ENCODE results near the gene KATNB1. TPM values are rescaled to one million over a fixed set of nuclear protein-coding genes. Genes with fewer than 3 reads are reported as not detected.

KATNB1 gene
- total RNA-seq, 4 donors from 2014 or later: 16.8 to 30.2 (median 21.0) TPM

GRCh38 chr16:57761301-57761700 lies 25.7 kb downstream of the KATNB1 start:
- H3K27me3 ChIP-seq: no peaks in the 10 kb centered on the region
- H3K9me3 ChIP-seq: no peaks in the 10 kb centered on the region
- WGBS, 2 donors: 74 to 82% methylated on average over 6 to 8 of the region's 9 CpGs
- H3K4me1 ChIP-seq: peaks cover 12 to 35% (median 17%) of the 10 kb centered on the region in 3 donors
- H3K36me3 ChIP-seq: peaks cover 0 to 85% (median 4%) of the 10 kb centered on the region in 3 donors
- TF ChIP-seq POLR2A (IDR thresholded peaks at IDR 0.05): no peak
- no peak for TF ChIP-seq CTCF (IDR thresholded peaks at IDR 0.05)
- H3K4me3 ChIP-seq: no peak overlapping the region
- intact Hi-C loops (cut with DNase I): no loop called here
- DNase-seq: no peak
- H3K27ac ChIP-seq: no peak overlapping the region

GRCh38 chr16:57761957-57762356 lies 26.4 kb downstream of the KATNB1 start:
- TF ChIP-seq CTCF (IDR thresholded peaks at IDR 0.05) (no peak), POLR2A (IDR thresholded peaks at IDR 0.05) (no peak)
- 74 to 95% methylated on average over 4 to 9 of the region's 12 CpGs for WGBS, 2 donors
- no peaks in the 10 kb centered on the region for H3K9me3 ChIP-seq
- intact Hi-C loops (cut with DNase I): no loop called here
- H3K27ac ChIP-seq: no peak overlapping the region
- DNase-seq: no peak
- peaks cover 0 to 86% (median 4%) of the 10 kb centered on the region in 3 donors for H3K36me3 ChIP-seq
- peaks cover 12 to 30% (median 17%) of the 10 kb centered on the region in 3 donors for H3K4me1 ChIP-seq
- no peak overlapping the region for H3K4me3 ChIP-seq
- no peaks in the 10 kb centered on the region for H3K27me3 ChIP-seq

GRCh38 chr16:57762365-57763040 lies 26.9 kb downstream of the KATNB1 start:
- TF ChIP-seq CTCF (IDR thresholded peaks at IDR 0.05) (no peak), POLR2A (IDR thresholded peaks at IDR 0.05) (no peak)
- Histone ChIP-seq H3K27ac (no peak overlapping the region), H3K4me3 (no peak overlapping the region), H3K36me3 (peaks cover 3 to 90% (median 4%) of the 10 kb centered on the region in 3 donors), H3K9me3 (no peaks in the 10 kb centered on the region), H3K27me3 (no peaks in the 10 kb centered on the region), H3K4me1 (peaks cover 8 to 25% (median 17%) of the 10 kb centered on the region in 3 donors)
- WGBS, 2 donors: 63 to 76% methylated on average over 8 to 9 of the region's 15 CpGs
- DNase-seq: no peak
- intact Hi-C loops (cut with DNase I): no loop called here

GRCh38 chr16:57763285-57764005 lies 27.9 kb downstream of the KATNB1 start:
- intact Hi-C loops (cut with DNase I): no loop called here
- Histone ChIP-seq H3K27ac (no peak overlapping the region), H3K36me3 (peaks cover 2 to 90% (median 6%) of the 10 kb centered on the region in 3 donors), H3K9me3 (no peaks in the 10 kb centered on the region), H3K27me3 (no peaks in the 10 kb centered on the region), H3K4me3 (no peak overlapping the region), H3K4me1 (peaks cover 6 to 22% (median 17%) of the 10 kb centered on the region in 3 donors)
- no peak for DNase-seq
- TF ChIP-seq POLR2A (IDR thresholded peaks at IDR 0.05) (no peak), CTCF (IDR thresholded peaks at IDR 0.05) (no peak)
- 96 to 100% methylated on average over 4 to 10 of the region's 14 CpGs for WGBS, 2 donors

- Histone ChIP-seq H3K9me3 (no peaks in the 10 kb centered on the region), H3K4me3 (no peak overlapping the region), H3K27me3 (no peaks in the 10 kb centered on the region), H3K4me1 (peaks cover 6 to 22% (median 17%) of the 10 kb centered on the region in 3 donors), H3K36me3 (peaks cover 0 to 90% (median 8%) of the 10 kb centered on the region in 3 donors), H3K27ac (no peak overlapping the region)
- no peak for DNase-seq
- intact Hi-C loops (cut with DNase I): no loop called here
- WGBS, 2 donors: 82 to 87% methylated on average over 5 to 8 of the region's 9 CpGs
- TF ChIP-seq POLR2A (IDR thresholded peaks at IDR 0.05) (no peak), CTCF (IDR thresholded peaks at IDR 0.05) (no peak)
These were observed 28.4 kb downstream of the KATNB1 start for GRCh38 chr16:57764006-57764340.
